GM19043 (cell line): Measurements from ENCODE around the gene BACH1.
"Not testable (repeated sequence)": the region's sequence is repeated elsewhere in the genome, so short reads cannot be mapped to it uniquely, and the experiment has no call there.

Experiments used
- ATAC-seq: cut with Tn5 transposase; IDR thresholded peaks from one replicate; pipeline ENCODE4 v1.9.1; 2021; ENCODE audit warnings: low read depth; ENCODE audit not compliant: unreplicated experiment

Gene BACH1

DNA sequence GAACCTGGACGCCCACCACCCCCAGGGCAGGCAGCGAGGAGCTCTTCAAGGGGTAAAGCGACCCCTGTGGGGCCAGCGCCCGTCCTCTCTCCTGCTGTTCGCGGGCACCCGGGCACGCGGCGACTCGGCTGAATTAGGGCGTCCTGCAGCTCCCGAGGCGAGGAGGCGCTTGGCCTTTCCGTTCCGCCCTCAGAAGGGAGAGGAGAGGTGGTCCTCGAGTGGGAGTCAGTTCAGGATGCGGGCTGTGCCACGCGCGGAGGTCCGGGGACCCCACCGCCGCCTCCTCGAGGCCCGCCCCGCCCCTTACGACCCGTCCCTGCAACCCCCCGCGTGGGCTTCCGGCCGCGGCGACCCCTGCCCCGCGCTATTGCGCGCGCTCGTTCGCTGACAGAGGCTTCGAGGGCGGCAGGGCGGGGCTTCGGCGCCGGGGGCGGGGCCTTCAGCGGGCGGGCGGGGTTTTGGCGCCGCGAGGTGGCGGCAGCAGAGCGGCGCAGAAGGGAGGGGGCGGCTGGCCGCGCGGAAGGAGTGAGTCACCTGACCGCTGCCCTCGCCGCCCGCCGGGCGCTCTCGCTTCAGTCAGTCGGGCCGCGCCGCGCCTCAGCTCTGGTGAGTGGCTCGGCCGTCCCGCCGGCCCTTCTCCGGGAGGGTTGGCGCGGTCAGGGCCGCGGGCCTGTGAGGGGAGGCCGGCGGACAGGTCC, at the start of gene BACH1:
Gene BACH1 (plus strand): TSS at position 575 of the 698 bp plus-strand sequence. CDS start 22,359 bp downstream, outside the sequence.
- peak; percentile 44 for ATAC-seq

DNA sequence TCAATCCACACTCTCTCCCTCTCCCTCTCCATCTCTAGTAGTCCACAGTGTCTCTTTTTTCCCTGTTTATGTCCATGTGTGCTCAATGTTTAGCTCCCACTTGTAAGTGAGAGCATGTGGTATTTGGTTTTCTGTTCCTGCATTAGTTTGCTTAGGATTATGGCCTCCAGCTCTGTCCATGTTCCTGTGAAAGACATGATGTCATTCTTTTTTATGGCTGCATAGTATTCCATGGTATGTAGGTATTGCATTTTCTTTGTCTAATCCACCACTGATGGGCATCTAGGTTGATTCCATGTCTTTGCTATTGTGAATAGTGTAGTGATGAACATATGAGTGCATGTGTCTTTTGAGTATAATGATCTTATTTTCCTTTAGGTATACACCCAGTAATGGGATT, 49.4 kb upstream of the BACH1 start:
- not testable (repeated sequence) for ATAC-seq

DNA sequence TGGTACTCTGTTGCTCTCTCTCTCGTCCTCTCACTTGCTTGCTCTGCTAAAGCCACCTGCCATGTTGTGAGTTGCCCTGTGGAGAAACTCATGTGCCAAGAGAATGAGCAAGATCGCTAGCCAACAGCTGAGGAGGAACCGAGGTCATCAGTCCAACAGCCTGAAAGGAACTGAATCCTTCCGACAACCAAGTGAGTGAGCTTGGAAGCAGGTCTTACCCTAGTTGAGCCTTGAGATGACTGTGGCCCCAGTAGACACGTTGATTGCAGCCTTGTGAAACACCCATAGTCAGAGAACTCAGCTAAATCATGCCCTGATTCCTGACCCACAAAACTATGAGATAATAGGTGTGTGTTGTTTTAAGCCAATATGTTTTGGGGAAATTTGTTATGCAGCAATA, 48.1 kb upstream of the BACH1 start:
- ATAC-seq: no peak

DNA sequence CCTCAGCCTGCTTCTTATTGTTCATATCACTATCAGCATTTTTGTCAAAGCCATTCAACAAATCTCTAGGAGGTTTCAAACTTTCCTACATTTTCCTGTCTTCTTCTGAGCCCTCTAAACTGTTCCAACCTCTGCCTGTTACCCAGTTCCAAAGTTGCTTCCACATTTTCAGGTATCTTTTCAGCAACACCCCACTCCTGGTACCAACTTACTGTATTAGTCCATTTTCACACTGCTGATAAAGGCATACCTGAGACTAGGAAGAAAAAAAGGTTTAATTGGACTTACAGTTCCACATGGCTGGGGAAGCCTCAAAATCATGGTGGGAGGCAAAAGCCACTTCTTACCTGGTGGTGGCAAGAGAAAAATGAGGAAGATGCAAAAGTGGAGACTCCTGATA, 44.9 kb upstream of the BACH1 start:
- not testable (repeated sequence) for ATAC-seq

DNA sequence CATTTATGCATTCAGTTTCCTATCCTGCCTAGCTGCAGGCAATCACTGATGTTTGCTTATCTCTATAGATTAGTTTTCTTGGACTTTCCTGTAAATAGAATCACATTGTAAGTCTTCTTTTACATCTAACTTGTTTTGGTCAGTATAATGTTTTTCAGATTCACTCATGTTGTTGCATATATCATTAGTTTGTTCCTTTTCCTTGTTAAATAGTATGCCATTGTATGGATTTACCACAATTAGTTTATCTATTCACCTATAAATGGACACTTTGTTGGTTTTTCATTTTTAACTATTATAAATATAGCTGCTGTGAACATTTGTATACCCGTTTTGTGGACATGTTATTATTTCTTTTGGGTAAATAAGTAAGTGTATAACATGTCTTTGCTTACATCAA, 44.2 kb upstream of the BACH1 start:
- ATAC-seq: no peak

DNA sequence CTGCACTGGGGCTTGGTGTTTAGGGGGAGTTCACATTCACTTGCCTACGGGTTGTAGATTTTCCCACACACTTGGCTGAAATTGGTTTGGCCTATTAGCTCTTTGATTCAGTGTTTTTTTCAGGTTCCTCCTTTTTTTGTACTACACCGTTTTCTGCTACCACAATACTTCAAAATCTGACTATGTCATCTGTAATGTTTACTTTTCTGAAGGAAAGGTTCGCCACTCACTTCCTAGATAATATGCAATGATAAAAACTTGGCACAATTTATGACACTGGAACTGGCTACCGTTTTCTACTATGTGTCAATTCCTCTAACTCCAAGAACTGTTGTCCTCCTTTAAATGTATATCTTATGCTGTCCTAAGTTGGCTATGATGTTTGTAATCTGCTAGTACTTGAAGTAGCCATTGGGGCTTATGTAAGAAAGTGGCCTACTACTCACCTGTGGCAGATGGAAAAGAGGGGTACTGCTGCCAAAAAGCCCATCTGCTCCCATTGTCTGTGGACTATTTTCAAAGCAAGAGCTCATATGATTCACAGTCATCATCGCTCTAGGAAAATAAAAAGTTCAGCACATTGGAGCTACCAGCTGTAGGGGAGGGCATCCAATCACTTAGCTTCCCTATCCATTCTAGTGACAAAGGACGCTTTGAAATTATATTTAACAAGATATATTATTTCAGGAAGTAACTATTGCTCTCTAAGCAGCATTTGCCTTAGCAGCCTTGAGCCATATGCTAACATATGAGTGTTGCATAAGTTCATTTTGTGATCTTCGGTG, 42.4 kb upstream of the BACH1 start:
- no peak for ATAC-seq

DNA sequence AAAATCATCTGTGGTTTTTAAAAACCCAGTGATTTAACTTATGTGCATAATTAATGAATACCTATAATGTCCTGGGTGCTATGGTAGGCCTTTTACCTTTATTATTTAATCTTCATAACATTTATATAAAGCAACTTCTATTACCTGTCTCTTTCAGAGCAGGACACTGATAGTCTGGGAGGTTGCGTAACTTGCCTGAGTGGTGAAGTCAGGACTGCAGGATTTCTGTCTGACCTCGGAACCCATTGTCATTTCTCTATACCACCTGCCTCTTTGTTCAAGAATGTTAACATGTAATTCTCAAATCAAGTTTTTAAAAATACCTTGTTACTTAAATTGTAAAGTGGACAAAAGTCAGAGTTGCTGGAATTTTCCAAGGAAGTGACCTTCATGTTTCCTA, 41.0 kb upstream of the BACH1 start:
- no peak for ATAC-seq

DNA sequence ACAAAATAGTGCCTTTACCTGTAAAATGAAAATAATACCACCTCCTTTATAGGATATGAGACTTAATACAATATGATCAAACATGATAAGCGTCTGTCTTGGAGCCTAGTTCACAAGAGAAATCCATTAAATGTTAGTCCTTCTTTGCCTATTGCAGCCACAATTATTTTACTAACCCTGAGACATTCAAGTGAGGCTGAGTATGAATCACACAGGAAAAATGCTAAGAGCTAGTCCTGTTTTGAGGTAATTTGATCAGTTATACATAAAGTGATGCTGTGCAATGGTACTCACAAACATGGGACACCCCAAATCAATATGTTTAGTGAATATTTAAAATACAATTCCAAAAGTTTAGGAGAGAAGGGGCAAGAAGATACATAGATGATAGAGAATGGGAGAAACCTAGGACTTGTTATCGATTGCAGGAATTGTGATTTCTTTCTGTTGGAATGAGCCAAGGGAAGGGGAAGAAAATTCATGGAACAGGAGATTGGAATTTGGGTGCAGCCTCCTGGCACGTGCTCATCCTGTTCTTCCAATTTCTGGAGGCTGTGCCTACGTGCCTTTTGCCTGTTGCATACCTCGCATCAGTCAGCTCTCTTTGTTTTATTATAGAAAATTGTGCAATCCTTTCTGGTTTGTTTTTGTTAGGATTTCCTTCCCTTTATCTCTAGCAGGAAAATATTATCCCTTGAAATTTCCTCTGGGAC, 39.9 kb upstream of the BACH1 start:
- no peak for ATAC-seq

DNA sequence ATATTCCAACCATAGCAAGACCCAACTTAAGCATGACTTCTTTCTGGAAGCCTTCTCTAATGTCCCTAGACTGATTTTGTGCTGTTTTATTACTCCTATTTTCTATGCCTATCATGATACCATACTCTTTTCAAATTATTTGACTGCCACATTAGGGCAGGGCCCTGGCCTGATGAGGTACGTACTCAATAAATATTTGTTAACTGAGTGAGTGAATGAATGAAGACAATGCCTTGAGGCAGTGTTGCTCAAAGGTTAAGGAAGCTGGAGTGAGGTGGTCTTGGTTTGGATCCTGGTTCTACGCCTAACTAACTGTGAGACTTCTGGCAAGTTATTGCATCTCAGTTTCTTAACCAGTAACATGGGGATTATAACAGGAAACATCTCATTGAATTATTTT, 38.3 kb upstream of the BACH1 start:
- no peak for ATAC-seq

DNA sequence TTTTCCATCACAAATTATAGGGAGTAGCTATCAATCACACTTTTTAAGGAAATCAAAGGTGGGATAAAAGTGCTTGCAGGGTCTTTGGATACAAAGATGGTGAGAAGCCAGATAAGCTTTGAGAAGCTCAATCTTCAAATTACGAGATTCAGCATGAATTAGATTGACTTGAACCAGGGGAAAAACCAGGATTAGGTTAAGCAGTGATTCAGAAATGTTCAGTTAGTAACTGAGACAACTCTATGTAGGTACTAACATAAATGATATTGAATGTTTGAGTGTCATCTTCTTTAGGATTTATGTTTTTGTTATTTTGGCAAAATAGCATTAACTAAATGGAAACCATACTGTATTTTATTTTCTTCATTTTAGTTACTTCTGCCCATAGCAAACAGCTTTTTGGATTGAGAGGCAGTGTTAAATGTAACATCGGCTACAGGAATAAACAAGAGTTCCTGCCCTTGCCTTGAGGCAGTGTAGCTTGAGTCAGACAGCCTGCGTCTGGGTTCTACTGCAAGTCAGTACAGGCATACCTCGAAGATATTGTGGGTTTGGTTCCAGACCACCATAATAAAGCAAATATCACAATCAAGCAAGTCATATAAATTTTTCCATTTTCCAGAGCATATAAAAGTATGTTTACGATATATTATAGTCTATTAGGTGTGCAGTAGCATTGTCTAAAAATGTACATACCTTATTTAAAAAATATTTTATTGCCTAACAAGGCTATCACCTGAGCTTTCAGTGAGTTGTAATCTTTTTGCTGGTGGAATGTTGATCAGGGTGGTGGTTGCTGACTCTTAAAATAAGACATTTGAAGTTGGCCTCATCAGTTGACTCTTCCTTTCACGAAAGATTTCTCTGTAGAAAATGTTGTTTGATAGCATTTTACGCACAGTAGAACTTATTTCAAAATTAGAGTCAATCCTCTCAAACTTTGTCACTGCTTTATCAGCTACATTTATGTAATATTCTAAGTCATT, 36.9 kb upstream of the BACH1 start:
- ATAC-seq: no peak

DNA sequence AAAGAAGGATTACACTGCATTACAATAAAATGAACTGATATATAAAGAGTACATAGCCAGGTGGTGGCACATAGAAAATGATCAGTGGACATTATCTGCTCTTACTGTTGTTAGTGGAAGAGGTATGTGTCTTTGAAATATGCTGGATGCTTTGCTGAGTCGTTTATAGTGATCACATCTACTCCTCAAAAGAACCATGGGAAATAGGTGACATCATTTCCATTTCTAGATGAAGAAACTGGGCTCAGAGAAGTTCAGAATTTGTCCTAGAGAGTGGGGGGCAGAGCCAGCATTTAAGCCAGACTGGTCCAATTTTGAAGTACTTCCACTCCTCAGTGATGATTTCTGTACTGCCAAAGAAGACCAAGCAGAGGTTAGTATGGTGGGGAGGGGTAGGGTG, 34.0 kb upstream of the BACH1 start:
- no peak for ATAC-seq

DNA sequence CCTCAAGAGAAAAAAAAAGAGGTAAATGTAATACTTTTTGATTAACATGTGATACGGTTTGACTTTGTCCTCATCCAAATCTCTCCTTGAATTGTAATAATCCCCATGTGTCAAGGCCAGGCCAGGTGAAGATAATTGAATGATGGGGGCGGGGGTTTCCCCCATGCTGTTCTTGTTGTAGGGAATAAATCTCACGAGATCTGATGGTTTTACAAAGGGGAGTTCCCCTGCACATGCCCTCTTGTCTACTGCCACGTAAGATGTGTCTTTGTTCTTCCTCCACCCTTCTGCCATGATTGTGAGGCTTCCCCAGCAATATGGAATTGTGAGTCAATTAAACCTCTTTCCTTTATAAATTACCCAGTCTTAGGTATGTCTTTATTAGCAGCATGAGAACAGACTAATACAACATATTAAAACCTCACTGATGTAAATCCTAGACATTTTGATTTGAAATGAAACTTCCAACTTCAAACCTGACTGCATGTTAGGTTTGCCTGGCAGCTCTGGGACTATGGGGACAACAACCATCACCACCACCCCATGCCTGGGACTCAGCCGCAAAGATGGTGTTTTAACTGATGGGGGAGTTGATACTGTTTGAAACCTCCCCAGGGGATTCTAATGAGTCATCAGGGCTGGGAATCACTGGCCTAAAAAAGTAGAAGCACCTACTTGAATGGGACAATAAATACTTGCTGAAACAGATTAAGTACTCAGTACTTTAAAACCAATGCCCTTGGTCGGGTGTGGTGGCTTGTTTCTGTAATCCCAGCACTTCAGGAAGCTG, 32.8 kb upstream of the BACH1 start:
- ATAC-seq: no peak

DNA sequence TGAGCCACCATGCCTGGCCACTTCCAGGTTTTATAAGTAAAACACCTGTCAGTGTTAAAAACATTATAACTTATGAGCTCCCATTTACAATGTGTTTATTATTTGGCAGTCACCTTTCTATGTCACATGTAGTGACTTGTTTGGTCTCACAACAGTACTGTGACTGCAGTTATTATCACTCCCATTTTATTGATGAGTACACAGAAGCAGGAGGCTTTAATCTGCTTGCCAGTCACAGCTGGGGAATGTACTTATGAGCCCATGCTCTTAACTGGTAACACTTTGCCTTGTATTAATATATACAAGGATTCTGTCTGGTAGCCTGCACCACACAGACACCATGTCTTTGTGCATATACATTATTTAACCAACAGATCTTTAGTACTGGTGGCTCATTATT, 31.1 kb upstream of the BACH1 start:
- no peak for ATAC-seq

DNA sequence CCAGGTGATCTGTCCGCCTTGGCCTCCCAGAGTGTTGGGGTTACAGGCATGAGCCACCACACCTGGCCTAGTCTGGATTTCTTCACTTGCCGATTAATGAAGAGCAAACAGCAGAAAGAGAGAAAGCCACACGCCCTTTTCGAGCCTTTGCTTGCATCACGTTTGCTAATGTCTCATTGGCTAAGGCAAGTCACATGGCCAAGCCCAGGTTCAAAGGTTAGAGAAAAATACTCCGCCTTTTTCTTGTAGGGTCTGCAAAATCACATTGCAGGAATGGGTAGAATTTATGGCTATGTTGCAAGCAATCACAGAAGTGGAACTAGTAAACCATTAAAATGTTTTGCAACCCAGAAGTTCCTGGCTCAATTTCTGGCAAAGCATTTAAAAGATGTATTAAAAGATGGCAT, 26.8 kb upstream of the BACH1 start:
- no peak for ATAC-seq

DNA sequence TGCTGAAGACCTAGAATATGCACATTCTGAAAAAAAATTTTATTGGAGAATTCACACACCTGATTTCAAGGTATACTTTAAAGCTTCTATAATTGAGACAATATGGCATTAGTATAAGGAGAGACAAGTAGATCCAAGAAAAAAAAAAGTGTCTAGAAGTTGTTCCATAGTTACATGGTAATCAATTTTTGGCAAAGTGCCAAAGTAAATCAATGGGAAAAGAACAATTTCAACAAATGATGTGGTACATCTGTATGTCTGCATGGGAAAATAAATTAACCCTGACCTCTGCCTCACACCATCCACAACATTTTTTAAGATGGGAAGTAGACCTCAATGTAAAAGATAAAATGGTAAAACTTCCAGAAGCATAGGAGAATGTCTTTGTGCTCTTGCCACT, 21.3 kb upstream of the BACH1 start:
- no peak for ATAC-seq

DNA sequence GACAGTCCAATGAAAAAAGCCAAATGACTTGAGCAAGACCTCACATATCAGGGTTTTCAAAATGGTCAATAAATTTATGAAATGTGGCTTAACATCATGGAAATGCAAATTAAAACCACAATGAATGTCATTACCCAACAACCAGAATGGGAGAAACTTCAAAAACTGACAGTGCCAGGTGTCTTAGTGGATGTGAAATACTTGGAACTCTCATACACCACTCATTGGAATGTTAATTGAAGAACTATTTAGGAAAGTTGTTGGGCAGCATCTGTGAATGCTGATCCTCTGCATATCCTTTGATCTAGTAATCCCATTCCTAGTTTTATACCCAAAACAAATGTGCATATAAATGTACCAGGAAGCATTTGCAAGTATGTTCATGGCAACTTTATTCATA, 19.2 kb upstream of the BACH1 start:
- no peak for ATAC-seq

DNA sequence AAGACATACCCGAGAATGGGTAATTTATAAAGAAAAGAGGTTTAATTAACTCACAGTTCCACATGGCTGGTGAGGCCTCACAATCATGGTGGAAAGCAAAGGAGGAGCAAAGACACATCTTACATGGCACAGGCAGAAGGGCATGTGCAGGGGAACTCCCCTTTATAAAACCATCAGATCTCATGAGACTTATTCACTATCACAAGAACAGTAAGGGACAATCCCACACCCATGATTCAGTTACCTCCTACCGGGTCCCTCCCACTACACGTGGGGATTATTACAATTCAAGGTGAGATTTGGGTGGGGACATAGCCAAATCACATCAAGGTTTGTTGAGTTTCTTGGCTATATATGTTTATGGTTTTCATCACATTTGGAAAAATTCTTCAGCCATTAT, 16.9 kb upstream of the BACH1 start:
- ATAC-seq: not testable (repeated sequence)

DNA sequence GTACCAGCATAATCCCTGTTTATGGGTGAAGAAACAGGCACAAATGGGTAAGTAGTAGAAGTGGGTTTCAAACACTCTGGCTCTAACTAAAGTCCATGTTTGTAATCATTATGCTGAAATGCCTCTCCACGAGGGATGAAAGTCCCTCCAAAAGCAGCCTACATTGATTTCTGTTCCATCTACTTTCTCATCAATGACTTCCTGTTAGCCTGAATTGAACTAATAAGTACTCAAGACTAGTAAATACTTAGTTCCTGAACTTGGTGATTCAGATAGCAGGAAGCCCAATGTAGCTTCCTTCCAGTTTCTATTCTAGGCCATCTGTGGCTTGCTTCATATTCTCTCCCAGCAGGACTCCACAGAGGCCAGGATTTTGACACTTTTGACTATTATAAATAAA, 11.3 kb upstream of the BACH1 start:
- ATAC-seq: no peak

DNA sequence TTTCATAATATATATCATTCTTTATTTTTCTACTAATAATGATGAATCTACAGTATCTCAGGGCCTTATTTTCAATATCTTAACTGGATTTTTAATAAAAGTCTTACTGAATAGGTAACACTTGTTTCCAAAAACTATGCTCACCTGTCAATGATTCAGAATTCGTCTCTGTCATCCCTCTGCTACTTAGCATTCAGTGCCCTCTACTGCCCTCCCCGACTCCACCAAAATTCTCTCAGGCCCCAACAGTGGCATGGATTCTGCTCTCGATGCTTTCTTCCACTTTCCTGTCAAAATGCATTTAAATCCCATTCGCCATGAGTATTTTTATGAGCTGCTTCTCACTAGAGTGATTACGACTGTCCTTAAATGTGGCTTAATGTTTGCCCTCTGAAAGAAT, 10.5 kb upstream of the BACH1 start:
- no peak for ATAC-seq

DNA sequence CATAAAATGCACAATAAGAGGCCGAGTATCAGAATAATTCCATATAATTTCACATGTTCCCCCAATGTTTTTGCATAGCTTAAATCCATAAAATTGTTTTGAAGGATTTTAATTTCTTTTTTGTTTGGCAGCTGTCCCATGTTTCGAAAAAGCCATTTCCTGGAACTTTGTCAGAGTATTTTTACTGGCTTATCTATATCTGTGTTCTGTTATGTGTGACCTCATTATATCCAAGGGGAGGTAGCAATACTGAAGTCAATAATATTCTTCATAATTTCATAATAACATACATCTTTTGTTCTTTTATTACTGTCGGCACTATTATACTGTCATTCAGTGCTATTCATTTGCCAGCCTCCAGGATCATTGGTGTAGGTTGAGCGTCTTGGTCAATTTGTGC, 9.4 kb upstream of the BACH1 start:
- ATAC-seq: no peak
